DMS53 (cell line): ENCODE results near the gene FRMD4A.
A peak's percentile ranks its signal among the peaks of the same experiment; 100 is the strongest.
"Not testable (repeated sequence)": the region's sequence is repeated elsewhere in the genome, so short reads cannot be mapped to it uniquely, and the experiment has no call there.

Source experiments
- DNase-seq: peaks from one replicate; lab custom pipeline; 2025; lab: John Stamatoyannopoulos, UW

FRMD4A gene

GRCh38 chr10:14056610-14057332 lies 274.0 kb downstream of the FRMD4A start:
- no peak for DNase-seq

- no peak for DNase-seq
These were observed 277.8 kb downstream of the FRMD4A start for GRCh38 chr10:14052931-14053330.

- no peak for DNase-seq
These were observed 280.1 kb downstream of the FRMD4A start for GRCh38 chr10:14050598-14050997.

- no peak for DNase-seq
These were observed 281.7 kb downstream of the FRMD4A start for GRCh38 chr10:14048930-14049613.

GRCh38 chr10:14047431-14047830 lies 283.3 kb downstream of the FRMD4A start:
- DNase-seq, result no peak

- DNase-seq, result not testable (repeated sequence)
These were observed 288.7 kb downstream of the FRMD4A start for GRCh38 chr10:14042051-14042450.

- no peak for DNase-seq
These were observed 289.7 kb downstream of the FRMD4A start for GRCh38 chr10:14040787-14041631.

- DNase-seq, result no peak
These were observed 290.6 kb downstream of the FRMD4A start for GRCh38 chr10:14039968-14040668.

- no peak for DNase-seq
These were observed 294.5 kb downstream of the FRMD4A start for GRCh38 chr10:14036233-14036632.

- no peak for DNase-seq
These were observed 295.2 kb downstream of the FRMD4A start for GRCh38 chr10:14035506-14035905.

- DNase-seq, result peak; percentile 58
These were observed 298.2 kb downstream of the FRMD4A start for GRCh38 chr10:14032406-14032998.

- no peak for DNase-seq
These were observed 304.4 kb downstream of the FRMD4A start for GRCh38 chr10:14026325-14026724.

GRCh38 chr10:14025283-14026189 lies 305.2 kb downstream of the FRMD4A start:
- no peak for DNase-seq

- no peak for DNase-seq
These were observed 306.2 kb downstream of the FRMD4A start for GRCh38 chr10:14024329-14025202.

- DNase-seq, result no peak
These were observed 306.9 kb downstream of the FRMD4A start for GRCh38 chr10:14023673-14024328.

- DNase-seq, result no peak
These were observed 307.6 kb downstream of the FRMD4A start for GRCh38 chr10:14022954-14023672.

GRCh38 chr10:14022052-14022451 lies 308.7 kb downstream of the FRMD4A start:
- no peak for DNase-seq

- no peak for DNase-seq
These were observed 310.6 kb downstream of the FRMD4A start for GRCh38 chr10:14020037-14020664.
